Skeletal muscle satellite cell (primary cell): ENCODE measurements around the gene ZFP62. TPM values are rescaled to one million over a fixed set of nuclear protein-coding genes. Genes with fewer than 3 reads are reported as not detected.

Source experiments
- H3K27me3 ChIP-seq: 2 replicates; pipeline ENCODE4 v1.7.0; 2013; ENCODE audit warnings: low read length; ENCODE audit not compliant: control insufficient read depth, insufficient read depth
- H3K36me3 ChIP-seq: 2 replicates; pipeline ENCODE4 v1.7.0; 2013; ENCODE audit warnings: mild to moderate bottlenecking, control low read depth, low read length; ENCODE audit not compliant: insufficient read depth
- H3K4me1 ChIP-seq: 2 replicates; pipeline ENCODE4 v1.7.0; 2013; ENCODE audit warnings: low read length; ENCODE audit not compliant: control insufficient read depth, insufficient read depth
- H3K4me2 ChIP-seq: 2 replicates; pipeline ENCODE4 v1.7.0; 2013; ENCODE audit warnings: mild to moderate bottlenecking, low read length
- H3K4me3 ChIP-seq: 2 replicates; pipeline ENCODE4 v1.7.0; 2013; ENCODE audit warnings: low read length
- H3K9ac ChIP-seq: 2 replicates; pipeline ENCODE4 v1.7.0; 2013; ENCODE audit warnings: mild to moderate bottlenecking, low read depth, low read length, moderate library complexity
- H3K9me3 ChIP-seq: replicated peaks from 2 replicates; pipeline ENCODE4 v1.7.0; 2013; ENCODE audit warnings: mild to moderate bottlenecking, control low read depth, low read length
- small RNA-seq: library from RNA; depleted of rRNA; stranded (forward); fragments of <200 nt; gene quantifications from one replicate; pipeline ENCODE3, GENCODE V24; 2012

ZFP62 gene

DNA sequence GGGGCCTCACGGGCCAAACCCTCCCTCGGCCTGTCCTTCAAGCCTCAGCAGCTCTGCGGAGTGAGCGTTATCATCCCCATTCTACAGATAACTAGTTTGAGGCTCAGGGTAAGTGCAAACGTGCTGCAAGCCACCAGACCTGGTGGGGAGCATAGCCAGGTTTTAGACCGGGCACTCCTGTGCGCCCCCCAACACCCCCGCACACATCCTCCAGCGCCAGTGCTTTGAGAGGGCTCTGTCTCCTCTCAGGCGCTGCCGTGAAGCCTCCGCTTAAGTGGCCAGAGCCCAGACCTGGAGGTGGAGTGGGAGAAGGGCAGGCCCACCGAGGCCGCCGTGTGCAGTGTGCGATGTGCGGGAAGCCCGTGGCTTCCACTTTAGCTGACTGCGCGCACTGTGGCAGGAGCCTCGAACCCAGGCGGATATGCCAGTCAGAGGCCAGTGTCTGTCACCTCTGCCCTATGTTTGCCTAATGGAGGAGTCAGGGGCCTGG, 56.9 kb downstream of the ZFP62 start:
- no peaks in the 10 kb centered on the region for H3K9me3 ChIP-seq
- H3K36me3 ChIP-seq = peaks cover 11% of the 10 kb centered on the region
- H3K27me3 ChIP-seq = no peaks in the 10 kb centered on the region
- peak overlapping the region; percentile 98 for H3K9ac ChIP-seq
- H3K4me1 ChIP-seq = peaks cover 65% of the 10 kb centered on the region
- peak overlapping the region; percentile 91 for H3K4me2 ChIP-seq
- peak overlapping the region; percentile 96 for H3K4me3 ChIP-seq

DNA sequence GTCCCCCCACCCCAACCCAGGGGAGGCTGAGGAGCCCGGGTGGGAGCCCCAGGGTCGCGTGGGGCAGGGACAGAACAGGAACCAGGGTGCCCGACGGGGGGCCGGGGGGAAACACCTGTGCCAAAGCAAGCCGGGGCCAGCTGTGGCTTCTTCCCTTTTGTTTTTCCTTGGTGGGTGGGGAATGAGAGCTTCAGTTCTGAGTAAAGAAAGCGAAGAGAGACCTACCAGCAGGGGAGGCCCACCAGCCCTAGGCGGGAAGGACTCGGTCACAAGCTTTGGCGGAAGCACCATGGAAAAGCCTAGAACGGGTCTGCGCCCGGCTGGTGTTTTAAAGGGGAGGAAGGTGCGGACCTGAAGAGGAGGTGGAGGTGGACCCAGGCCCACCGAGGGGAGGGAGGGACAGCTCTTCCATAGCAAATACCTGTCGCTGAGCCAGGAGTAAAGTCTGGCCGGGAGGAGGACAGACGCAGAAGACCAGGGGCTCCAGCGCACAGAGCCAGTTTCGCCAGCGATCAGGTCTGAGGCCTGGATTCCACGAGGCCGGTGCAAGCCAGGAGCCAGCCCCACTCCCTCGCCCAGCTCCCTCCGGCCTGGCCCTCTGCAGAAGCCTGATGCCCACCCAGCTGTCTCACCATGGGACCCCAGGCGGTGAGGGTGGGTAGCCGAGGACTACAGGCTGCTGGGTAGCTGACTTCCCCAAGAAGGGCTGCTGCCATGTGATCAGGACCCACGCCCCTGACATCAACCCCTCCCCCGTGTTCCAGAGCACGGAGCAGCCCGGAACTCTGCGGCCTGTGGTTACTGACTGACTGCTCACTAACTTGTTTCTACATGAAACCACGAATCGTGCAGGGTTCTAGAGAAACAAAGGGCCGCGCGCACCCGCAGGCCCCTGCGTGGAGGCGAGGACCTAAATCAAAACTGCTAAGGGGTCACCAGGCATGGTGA, 57.6 kb downstream of the ZFP62 start:
- H3K27me3 ChIP-seq = no peaks in the 10 kb centered on the region
- H3K9me3 ChIP-seq = no peaks in the 10 kb centered on the region
- H3K9ac ChIP-seq = peak overlapping the region; percentile 98
- peak overlapping the region; percentile 96 for H3K4me3 ChIP-seq
- H3K36me3 ChIP-seq = peaks cover 13% of the 10 kb centered on the region
- H3K4me1 ChIP-seq = peaks cover 65% of the 10 kb centered on the region
- H3K4me2 ChIP-seq = peak overlapping the region; percentile 91

DNA sequence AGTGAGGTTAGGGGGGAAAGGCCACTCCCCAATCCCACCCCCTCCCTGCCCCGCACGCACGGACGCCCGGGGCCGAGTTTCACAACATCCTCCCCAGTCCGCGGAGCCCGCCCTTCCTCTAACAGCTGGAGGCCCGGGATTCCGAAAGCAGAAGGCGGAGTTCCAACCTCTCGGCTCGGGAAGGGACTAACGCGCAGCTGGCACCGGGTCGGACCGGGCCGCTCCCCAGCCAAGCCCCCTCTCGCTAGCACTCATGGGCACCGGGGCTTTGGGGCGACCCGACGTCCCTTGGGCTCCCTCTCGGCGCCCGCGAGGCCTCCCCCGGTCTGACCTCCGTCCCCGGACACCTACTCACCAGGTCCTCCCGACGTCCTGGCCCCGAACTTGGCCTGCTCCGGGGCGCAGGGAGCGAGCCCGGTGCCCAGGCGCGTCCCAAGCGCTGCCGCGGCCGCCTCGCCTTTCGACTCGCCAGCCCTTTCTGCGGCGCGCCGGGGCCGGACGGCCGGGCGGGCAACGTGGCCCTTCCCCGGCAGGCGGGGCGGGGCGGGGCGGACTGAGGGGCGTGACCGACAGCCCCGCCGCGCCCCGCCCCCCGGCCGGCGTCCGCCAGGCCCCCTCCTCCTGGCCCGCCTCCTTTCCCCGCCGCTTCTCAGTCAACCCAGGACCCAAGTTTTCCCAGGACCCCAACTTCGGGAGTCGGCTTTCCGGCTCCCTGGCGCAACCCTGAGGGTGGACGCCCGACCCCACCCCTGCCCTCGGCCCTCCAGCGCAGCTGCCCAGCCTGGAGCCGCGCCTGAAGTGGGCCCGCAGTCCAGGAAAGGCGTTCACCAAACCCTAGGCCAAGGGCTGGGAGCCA, 58.5 kb downstream of the ZFP62 start, which contains the start of gene MGAT1:
TSS of gene MGAT1 (minus strand) at position 482 of the 856 bp plus-strand sequence. CDS start 9,835 bp downstream, outside the sequence.
- peak within 1 kb of the TSS; percentile 98 for H3K9ac ChIP-seq
- no peaks in the 10 kb centered on the region for H3K27me3 ChIP-seq
- peak within 1 kb of the TSS; percentile 96 for H3K4me3 ChIP-seq
- peaks cover 22% of the 10 kb centered on the region for H3K36me3 ChIP-seq
- H3K4me2 ChIP-seq = peak within 1 kb of the TSS; percentile 91
- no peaks in the 10 kb centered on the region for H3K9me3 ChIP-seq
- H3K4me1 ChIP-seq = peaks cover 65% of the 10 kb centered on the region

DNA sequence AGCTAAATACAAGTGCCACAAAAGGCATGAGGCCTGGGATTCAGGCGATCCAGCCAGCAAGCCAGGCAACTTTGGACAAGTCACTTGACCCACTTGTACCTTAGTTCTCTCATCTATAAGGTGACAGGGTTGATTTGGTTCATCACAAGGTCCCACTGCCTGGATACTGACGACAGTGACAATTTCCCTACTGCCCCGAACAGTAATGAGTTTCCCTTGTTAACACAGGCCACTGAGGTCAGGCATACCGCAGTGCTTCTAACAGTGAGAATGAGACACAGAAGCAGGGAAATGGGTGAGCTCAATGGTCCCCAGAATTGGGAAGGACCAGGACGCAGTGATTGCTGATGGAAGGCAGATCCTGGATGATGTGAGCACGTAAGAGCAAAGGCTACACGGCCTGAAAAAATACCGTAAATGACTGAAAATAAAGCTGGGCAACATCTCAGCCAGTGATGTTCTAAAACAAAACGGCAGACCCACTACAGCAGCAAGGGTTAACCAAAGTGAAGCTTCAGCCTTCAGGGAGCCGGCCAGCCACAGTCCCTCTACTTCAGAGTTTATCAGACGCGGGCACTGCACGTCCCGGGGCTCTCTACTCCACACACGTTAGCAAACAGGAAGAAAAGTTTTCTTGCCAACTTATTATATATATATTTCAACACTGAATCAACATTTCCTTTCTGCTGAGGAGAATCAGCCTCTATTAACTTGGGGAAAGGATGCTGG, 59.3 kb downstream of the ZFP62 start:
- Histone ChIP-seq H3K36me3 (peaks cover 22% of the 10 kb centered on the region), H3K4me2 (peak overlapping the region; percentile 91), H3K4me1 (peaks cover 64% of the 10 kb centered on the region), H3K9me3 (no peaks in the 10 kb centered on the region), H3K9ac (peak overlapping the region; percentile 98), H3K27me3 (no peaks in the 10 kb centered on the region), H3K4me3 (peak overlapping the region; percentile 96)

DNA sequence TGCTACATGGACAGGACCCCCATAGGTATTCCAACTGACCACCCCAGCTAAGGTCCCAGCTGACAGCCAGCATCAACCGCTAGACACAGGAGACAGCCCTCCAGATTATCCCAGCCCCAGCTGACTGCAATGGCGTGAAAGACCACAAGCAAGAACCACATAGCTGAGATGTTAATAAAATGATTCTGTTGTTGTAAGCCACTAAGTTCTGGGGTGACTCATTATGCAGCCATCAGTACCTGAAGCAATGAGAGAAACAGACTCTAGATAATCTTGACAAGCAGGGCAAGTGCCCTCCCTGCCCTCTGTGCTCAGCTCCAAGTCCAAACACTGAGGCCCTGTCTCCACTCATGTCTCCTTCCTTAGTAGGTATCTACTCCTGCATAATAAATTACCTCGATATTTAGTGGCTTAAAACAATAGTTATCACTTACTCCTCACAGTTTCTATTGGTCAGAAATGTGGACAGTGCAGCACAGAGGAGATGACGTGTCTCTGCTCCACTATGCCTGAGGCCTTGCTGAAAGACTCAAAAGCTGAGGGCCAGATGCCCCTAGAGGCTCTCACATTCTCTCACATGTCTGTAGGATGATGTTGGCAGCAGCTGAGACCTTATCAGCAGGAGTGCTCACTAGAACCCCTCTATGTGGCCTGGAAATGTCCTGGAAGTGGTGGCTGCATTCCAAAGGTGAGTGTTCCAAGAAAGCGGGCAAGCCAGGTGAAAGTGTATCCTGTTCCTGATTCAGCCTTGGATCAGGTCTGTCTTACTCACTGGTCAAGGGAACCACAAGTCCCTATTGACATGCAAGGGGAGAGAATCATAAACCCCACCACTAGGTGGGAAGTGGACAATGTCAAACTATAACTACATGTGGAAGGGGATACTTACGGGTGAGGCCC, 60.9 kb downstream of the ZFP62 start:
- peaks cover 65% of the 10 kb centered on the region for H3K4me1 ChIP-seq
- H3K4me2 ChIP-seq = peak overlapping the region; percentile 91
- H3K9ac ChIP-seq = peak overlapping the region; percentile 98
- H3K4me3 ChIP-seq = peak overlapping the region; percentile 96
- no peaks in the 10 kb centered on the region for H3K9me3 ChIP-seq
- peaks cover 33% of the 10 kb centered on the region for H3K36me3 ChIP-seq
- H3K27me3 ChIP-seq = no peaks in the 10 kb centered on the region

DNA sequence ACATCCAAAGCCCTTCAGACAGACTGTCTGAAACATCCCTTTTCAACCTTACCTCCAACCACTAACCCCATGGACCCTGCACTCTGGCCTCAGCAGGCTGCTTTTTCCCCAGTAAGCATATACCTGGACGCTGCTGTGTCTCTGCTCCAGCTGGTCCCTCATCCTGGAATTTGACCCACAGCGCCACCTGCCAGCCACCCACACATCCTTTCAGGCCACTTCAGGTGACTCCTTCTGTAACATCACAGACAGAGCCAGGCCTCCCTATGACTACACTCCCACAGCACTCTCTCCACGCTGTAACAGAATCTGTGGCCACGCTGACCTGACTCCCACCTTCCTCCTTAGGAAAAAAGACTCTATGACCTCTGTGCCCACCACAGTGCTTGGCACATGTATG, 61.9 kb downstream of the ZFP62 start:
- Histone ChIP-seq H3K36me3 (peaks cover 39% of the 10 kb centered on the region), H3K4me2 (peak overlapping the region; percentile 91), H3K9ac (peak overlapping the region; percentile 37), H3K4me3 (peak overlapping the region; percentile 48), H3K4me1 (peaks cover 61% of the 10 kb centered on the region), H3K27me3 (no peaks in the 10 kb centered on the region), H3K9me3 (no peaks in the 10 kb centered on the region)

DNA sequence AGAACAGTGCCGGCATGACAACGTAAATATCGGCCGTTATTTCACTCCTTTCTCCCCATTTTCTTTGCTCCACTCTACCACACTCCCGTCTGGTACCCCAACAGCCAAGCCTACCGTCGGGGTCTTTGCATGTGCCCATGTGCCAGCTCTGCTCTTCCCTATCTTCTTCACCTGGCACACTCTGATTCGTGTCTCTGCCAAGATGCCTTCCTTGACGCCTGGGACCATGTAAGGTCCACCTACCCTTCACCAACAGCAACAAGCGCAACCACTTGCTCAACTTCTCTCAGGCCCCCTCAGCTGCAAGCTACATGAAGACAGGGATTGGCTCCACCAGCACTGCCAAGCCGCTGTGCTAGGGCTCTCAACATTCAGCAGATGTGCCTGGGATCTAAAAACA, 62.9 kb downstream of the ZFP62 start:
- peaks cover 51% of the 10 kb centered on the region for H3K4me1 ChIP-seq
- H3K4me2 ChIP-seq = peak overlapping the region; percentile 91
- no peaks in the 10 kb centered on the region for H3K27me3 ChIP-seq
- no peak overlapping the region for H3K4me3 ChIP-seq
- no peaks in the 10 kb centered on the region for H3K9me3 ChIP-seq
- peaks cover 39% of the 10 kb centered on the region for H3K36me3 ChIP-seq
- no peak overlapping the region for H3K9ac ChIP-seq

Small RNAs within 50 kb of the gene (small RNA-seq; reads per million reads assigned to genes)
- gene RF00019 = not detected
